ENCODE data around the gene TGFBR2.
"Not testable (repeated sequence)": the region's sequence is repeated elsewhere in the genome, so short reads cannot be mapped to it uniquely, and the experiment has no call there.

The TGFBR2 gene

DNA sequence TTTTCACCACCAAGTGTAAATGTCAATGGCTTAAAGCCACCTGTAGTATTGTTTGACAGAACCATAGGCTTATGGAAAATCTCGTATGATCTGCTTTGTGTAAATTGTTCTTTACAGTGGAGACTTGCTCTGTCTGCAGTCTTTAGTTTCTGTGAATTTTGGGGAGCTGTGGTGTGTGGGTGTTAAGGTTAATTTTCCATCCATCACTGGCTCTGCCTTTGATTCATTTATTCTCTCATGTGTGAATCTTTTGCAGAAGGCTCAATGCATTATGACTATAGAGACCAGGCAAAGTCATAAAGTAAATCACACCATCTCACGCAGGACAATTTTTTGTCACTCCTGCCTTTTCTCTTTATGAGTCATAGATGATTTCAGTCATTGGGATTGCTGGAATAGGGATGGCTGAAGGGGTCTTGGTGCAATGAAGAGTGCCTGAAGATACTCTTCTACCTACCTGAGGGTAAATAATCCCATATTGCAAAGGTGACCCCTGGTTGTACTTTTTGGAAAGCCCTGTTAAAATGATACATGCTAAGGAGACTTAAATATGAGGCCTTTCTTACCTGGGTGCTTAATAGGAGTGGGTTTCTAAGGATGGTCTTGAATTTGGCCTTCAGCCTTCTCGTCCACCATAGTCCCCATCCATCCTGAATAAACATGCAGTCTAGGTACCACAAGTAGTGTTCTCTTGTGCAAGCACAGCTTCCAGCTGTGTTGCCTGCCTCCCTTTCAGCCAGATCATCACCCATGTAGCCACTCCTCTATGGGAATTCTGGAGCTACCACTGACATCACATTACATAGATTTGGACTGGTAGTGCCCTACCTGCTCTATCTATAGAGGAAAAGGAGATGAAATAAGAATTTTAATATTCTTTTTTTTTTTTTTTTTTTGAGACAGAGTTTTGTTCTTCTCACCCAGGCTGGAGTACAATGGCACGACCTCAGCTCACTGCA is 14.3 kb downstream of the TGFBR2 start:
- DNase-seq, result no peak

- DNase-seq, result no peak
Observed at GRCh38 chr3:30621576-30621975, 15.2 kb downstream of the TGFBR2 start.

DNA sequence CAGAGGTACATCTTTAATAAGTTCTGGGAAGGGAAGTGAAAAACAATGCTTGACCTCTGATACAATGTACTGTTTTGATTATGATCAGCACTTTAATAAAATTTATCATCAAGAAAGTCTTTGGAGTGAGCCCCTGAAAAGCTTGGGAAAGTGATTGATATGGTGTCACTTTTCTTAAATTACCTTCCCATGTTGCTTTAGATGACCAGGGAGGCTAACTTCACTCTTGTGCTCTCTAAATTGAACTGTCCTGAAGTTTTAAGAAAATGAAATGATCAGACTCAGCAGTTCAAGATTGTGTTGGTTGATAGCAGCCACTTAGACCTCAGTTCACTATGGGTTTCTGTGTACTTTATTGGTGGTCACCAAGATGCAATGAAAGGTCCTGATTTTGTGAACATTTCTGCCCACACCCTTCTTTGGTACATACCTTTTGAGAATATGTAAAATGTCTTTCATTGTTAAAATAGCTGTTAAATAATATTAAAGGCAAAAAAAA is 15.7 kb downstream of the TGFBR2 start:
- no peak for DNase-seq

DNA sequence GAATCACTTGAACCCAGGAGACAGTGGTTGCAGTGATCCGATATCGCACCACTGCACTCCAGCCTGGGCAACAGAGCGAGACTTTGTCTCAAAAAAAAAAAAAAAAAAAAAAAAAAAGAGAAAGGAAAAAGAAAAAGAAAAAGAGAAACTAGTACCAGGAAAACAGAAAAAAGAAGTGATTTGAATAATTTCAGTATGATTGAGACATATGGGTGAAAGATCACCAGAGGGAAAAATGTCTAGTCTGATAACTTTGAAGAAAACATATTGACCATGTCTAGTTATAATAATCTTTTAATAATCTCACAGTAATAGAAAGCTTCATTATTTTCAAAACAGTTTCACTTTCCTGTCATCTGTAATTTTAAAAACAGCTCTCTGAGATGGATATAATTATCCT is 16.4 kb downstream of the TGFBR2 start:
- no peak for DNase-seq

DNA sequence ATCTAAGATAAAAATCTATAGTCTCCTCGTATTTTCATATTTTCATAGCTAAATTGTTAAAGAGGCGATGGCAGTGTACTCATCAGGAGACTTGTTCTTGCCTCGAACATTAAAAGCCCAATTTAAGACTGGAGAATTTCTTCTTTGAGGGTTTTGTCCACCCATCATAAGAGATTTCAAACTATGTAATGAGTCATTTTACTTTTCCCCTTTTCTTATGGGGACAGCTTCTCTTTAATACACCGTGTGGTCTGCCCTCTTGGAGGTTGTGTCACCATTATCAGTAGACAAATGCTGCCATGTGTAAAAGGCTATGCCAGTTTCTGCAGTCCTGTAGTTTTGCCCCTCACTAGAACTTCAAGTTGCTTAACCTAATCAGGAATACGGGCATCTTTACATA is 16.9 kb downstream of the TGFBR2 start:
- no peak for DNase-seq

- not testable (repeated sequence) for DNase-seq
Observed at GRCh38 chr3:30624480-30624879, 18.1 kb downstream of the TGFBR2 start.

GRCh38 chr3:30625541-30626438 is 19.4 kb downstream of the TGFBR2 start:
- DNase-seq, result no peak

DNA sequence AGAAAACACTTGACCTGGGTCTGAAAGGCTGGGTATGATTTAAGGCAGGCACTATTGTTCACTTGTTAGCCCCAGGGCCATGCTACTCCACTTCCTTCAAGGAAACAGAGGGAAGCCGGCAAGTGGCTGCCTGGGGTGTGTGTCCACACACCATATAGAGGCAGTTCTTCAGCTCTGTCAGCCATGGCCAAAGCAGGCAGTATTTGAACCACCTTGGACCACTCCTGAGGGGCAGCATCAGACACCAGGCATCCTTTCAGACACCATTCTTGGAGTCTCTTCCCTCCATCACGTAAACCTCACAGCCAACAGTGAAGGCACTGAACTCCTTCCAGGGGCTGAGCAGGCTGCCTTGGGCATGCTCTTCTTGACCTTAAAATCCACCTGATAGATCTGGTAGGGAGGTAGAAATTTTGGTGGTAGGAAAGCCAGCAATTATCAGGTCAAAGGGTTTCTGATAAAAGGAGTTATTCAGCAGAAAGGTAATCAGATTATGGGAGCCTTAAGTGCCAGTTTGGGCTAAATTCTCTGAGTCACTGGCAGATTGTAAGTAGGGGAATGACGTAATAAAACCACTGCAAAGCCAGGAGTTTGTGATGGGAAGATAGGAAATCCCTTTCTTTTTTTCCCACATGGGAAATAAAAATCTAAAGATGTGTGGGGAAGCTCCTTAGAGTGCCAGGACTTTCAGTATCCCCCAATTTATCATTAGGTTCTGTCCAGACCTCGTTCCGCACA is 20.2 kb downstream of the TGFBR2 start:
- no peak for DNase-seq

DNA sequence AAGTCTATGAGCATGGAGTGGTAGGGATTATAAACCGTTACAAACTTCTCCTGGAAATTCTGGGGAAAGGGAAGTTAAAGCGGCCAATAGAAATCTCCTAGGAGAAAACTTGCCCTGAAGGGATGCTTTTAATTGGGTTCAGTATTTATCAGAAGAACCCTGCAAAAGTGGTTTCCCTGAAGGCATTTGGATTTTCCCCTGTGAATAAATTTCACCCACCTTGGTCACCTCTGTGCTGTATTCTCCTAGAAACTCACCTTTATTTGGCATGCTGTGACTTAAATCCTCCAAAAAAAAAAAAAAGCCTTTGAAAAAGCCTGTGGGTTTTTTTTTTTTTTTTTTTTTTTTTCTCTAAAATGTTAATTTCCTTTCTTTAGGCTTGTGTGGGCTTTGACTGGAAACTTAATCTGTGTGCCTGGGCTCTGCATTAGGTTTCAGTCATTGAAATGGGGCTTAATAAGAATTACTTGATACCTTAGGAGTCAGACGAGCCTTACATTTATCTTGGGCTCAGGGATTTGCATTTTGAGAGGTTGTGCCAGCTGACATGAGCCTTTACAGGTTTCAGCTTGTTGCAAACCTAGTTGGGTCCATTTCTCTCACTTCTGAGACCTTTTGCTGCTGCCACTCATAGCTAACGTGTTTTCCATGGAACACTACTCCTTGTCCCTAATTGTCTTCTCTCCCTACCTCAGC is 22.0 kb downstream of the TGFBR2 start:
- no peak for DNase-seq

- DNase-seq, result no peak
Observed at GRCh38 chr3:30628901-30629590, 22.6 kb downstream of the TGFBR2 start.

DNA sequence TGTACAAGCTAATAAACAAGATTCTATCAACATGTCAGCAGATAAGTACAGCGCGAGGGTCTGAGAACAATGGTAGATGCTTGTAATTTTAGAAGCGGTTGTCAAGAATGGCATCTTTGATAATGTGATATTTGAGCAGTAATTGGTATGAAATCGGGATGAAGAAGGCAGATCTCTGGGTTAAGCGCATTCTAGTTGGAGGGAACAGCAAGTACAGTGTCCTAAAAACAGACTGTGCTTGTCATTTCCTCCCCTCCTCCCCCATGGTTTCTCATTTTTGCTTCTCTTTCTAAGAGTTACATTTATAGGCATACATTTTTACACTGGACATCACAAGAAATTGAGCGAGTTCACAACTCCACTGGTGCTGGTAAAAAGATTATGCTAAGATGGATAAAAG is 23.3 kb downstream of the TGFBR2 start:
- DNase-seq, result no peak

DNA sequence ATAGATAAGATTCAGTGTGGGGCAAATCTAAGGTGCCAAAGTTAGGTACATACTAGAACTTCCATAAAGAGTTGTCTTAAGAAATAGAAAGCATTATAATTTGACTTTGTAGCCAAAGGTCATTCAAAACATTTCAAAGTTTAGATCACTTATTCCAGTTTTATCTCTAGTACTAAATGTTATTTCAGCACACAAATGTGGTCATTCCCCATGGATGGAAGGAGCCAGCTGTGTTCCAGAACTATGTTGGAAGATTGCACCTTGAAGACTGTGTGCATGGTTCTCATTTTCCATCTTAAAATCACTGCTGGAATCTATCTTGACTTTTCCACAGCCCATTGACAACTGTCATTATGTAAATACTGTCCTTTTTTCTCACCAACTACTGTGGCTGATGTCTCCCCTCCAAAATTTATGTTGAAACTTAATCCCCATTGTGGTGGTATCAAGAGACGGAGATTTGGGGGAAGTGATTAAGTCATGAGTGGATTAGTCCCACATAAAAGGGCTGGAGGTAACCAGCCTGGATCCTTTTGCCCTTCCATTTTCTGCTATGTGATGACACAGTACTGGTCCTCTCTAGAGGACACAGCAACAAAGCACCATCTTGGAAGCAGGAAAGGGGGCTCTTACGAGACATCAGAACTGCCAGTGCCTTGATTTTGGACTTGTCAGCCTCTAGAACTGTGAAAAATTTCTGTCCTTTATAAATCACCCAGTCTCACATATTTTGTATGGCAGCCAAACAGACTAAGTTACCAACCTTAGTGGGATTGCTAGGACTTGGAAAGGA is 24.0 kb downstream of the TGFBR2 start:
- no peak for DNase-seq

GRCh38 chr3:30631243-30631904 is 25.0 kb downstream of the TGFBR2 start:
- DNase-seq, result no peak

DNA sequence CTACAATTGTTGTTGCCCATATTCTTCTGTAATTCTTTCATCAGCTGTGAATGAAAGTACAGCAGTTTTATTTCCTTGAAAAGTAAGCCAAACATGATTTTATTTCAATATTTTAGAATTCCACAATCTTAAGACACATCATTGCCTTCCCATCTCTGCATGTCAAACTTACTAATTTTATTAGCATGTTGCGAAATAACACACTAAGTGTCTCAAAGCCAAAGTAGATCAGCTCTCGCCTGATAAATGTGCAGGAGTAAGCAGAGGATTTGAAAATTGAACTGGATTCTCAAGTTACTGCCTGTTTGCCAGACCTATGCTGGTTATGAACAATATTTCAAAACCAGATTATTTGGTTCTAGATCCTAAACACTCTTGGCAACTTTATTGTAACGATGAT is 25.7 kb downstream of the TGFBR2 start:
- DNase-seq, result no peak

- no peak for DNase-seq
Observed at GRCh38 chr3:30632521-30632920, 26.1 kb downstream of the TGFBR2 start.

DNA sequence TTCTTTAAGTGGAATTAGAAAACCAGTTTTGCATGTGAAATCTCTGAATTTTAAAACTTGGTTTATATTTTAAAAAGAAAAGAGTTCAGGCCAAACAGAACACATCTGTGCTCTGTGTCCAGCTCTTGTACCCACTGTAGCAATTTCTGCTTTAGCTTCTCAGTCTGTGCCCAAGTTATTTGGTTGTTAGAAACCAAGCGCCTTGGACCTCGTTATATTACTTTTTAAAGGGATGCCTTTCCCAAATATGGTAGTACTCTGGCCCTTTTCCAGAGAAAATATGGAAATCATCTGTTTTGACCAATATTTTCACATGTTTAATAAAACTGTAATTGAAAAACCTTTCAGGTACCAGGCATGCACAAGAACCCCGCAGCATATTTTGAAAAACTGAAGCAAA is 27.3 kb downstream of the TGFBR2 start:
- DNase-seq, result no peak

DNA sequence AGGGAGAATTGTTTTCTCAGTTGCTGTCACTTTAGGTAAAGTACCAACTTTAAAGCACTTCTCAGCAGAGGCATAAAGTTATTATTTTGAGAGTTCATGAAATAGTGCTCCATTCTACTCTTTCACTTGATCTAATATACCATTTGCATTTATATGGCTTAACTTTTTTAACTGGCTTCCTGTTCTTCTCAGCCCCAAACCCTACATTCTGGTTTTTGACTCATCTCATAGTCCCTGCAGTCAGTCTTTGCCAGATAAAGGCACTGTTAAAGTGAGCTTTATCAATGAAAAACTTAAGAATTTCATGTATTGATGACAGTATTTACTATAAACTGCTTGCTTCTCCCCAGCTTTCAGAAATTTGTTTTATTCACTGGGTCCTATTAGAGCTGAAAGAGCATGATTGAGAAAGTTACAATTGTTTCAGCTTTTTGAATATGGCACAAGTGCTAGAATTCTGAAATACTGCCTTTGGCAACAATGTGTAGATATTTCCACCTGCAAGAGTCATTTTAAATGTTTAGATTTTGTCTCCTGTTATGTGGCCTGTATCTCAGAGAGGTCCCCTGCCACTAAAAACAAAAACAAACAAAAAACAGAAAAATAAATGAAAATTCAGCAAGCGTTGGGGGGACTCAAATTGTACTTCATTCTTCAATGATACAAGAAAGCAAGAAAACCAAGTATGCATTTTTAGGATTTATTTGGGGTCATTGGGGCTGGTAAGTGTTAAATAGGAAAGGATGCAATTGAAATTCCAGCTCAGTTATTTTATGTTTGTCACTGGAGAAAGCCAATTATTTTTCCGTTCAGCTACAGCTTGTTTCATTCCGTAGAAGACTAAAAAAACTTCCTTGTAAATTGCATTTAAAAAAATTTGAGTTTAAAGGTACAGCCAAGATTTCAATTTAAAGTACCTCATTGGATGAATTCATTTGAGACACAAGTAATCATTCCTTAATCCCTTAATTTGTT is 28.6 kb downstream of the TGFBR2 start:
- no peak for DNase-seq

GRCh38 chr3:30637310-30638219 is 31.2 kb downstream of the TGFBR2 start:
- DNase-seq, result no peak

Measured in right hindlimb (tissue), 1 donor.